Activated CD8-positive, alpha-beta memory T cell treated with anti-CD3 and anti-CD28 coated beads for 4 hours (primary cell): ENCODE results near the gene PRSS22.
A peak's percentile ranks its signal among the peaks of the same experiment; 100 is the strongest.

Source experiments
- DNase-seq, 2 donors: peaks; one replicate each; pipeline ENCODE4 v3.0.0-alpha.2; 2020; ENCODE audit warnings: low read depth in 2 of 2

Gene PRSS22

DNA sequence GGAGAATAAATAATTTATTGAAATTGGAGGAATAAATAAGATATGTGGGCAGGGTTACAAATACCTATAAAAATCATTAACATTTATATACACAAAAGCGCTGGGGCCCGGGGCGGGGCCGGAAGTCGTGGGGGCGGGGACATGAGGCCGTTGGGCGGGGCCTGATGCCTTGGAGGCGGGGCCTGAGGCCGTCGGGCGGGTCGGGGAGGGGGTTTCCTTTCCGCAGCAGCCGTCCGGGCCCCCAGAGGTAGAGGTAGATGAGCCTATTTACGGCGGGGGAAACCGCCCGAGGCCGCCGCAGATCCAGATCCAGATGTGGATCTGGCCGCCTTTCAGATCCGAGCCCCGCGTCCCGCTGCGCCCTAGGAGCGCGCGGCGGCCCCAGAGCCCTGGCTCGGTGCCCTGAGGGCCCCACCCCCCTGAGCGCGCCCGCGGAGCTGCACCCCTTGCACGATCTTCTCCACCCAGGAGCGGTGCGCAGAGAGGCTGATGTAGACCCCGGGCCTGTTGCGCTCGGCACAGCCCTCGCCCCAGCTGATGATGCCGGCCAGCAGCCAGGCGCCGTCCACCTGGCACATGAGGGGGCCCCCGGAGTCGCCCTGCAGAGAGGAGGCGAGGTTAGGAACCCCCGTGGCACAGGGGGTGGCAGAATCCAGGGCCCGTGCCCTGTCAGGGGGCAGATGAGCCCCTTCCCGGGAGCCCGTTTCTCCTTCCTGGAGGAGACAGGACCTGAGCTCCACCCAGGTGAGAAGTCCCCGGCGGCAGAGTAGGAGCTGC is 5.1 kb downstream of the PRSS22 start:
- no peak for DNase-seq

DNA sequence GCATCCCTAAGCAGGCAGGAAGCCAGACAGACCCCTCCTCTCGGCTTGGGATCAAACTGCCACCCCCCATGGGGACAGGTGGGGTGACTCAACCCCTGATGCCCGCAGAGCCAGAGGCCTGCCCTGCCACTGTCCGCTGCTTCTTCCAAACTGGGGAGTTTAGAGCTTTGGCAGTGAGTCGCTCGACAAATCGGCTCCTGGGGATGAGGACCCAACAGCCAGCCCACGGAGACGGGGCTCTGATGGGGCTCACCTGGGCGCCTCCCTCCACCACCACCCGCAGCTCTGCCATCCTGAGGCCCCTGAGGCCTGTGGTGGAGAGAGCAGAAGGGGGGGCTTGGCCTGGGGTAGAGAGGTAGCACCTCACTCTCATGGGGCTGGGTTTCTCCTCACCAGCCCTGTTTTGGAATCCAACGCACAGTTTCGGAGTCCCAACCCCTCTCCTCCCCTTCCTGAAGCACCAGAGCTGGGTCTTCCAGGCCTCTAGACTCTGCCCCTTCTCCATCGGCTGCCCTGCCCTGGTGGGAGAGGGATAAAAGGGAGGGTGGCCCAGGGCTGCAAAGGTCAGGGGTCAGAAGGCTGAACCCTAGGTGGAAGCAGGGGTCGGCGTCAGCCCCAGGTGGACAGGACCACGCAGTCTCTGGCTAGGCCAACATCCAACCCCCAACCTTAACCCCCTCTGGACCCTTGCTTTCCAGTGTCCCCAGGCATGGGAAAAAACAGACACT is 5.8 kb downstream of the PRSS22 start:
- DNase-seq = no peak

DNA sequence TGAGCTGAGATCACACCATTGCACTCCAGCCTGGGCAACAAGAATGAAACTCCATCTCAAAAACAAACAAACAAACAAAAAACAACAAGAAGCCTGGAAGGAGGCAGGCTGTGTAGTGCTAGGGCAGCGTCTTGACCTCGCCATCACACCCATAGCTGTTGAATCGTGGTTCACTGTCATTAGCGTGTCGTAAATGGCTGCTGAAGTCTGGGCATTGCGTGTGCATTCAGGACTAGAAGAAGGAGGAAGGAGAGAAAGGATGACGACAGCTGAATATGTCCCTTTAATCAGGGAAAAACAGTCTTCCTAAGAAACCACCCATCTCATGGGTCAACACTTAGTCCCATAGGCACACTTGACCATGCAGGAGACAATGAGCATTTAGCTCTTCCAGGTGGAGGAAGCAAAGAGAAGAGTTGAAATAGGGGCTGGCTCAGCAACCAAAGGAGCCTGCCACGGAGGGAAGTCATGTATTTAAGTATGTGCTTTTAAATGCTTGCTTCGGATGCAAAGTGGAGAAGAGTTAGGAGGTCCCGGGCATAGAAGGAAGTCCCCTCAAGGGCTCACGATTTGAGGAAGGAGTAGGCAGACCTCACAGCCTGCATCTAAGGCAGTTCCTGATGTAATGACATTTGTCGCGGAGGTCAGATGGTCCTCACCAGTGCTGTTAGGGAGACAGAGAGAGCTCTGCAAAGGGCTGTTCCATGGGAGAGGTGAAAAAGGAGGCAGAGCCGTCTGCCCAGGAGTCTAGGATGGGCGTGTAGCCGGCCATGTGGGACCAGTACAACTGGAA is 8.8 kb downstream of the PRSS22 start:
- DNase-seq = no peak

DNA sequence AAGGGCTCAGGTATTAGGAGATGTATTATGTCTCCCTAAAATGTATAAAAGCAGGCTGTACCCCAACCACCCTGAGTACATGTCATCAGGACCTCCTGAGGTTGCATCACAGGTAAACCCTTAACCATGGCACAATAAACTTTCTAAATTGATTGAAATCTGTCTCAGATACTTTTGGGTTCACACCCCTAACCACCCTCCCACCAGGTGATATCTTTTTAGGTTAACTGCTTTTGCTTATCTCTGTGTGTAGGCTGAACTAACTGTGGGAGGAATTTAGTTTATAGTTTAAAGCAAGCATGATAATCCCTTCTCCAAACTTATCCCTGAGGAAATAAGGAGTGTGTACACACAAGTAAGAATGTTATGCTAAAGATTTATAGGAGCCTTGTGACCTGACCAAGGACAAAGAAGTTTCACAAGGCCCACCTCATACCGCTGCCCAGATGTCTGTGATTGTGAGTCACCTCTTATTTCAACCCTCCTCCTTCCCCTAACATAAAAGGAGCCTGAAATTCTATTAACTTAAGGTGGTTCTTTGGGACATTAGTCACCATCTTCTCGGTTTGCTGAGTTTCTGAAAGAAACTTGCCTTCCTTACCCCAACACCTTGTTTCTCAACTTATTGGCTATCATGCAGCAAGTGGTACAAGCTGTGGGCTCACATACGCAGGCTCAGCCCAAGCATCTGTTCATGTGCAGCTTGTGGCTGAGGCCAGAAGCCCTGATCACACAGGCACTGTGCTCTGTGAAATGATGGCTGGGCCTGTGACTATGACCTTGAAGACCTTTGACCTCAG is 11.3 kb downstream of the PRSS22 start:
- no peak for DNase-seq

DNA sequence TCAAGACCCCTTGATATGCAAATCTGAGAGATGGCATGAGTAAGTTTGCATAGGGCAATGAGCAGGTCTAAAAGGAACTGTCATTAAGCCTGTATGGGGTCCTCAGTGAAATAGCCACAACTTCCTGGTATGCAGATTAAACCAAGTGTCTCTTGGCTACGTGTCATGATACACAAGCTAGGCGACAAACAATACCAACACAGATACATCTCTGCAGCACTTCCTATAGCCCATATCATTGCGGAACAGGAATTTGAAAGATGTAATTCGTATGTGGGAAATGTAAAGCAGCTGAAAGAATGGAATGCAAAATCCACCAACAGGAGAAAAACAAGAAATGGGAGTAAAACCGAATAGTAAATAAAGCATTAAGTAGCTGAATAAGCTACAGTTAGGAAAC is 12.9 kb downstream of the PRSS22 start:
- no peak for DNase-seq

DNA sequence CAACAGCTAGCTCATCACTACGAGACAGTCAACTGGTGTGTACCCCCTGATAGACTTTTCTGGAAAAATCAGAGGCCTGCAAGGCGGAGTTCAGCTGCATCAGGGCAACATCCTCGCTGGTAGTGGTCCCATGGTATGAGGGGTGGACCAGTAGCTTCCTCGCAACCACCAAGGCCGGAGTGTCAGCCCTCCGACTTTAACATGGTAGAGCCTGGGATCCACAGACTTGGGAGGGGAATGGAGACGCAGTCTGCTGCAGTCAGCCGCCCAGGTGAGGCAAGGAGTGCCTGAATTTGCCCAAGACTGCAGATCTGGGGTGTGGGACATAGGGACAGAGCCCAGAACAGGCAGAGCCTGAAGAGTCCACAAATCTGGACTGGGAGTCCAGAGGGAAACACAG is 14.4 kb downstream of the PRSS22 start:
- no peak for DNase-seq

DNA sequence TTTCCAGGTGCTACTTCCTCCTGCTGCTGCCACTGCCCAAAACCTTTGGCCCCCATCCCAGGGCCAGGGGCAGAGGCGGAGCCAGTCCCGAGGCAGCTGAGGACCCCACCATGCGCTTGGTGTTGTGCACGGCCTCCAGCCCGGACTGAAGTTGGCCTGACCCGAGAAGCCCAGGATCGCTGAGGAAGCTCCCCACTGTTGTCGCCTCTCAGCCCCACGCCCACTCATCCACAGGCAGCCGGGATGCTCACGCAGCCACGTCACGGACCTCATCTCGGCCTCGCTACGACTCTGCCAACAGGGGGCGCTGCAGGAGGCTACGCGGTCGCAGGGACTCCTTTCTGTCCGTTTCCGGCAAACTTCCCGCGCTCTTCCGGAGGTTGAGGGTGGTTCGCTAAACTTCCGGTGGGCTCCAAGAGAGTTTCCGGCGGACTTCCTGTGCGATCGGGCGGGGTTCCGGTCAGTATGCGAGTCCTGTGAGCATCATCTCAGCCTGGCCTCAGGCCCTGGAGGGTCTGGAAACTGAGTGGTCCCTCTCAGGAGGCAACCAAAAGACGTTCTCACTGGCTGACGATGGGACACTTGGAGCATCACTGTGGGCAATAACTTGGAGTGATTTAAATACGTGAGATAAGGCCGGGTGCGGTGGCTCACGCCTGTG is 15.5 kb downstream of the PRSS22 start:
- peak; percentile 34 to 51 for DNase-seq

DNA sequence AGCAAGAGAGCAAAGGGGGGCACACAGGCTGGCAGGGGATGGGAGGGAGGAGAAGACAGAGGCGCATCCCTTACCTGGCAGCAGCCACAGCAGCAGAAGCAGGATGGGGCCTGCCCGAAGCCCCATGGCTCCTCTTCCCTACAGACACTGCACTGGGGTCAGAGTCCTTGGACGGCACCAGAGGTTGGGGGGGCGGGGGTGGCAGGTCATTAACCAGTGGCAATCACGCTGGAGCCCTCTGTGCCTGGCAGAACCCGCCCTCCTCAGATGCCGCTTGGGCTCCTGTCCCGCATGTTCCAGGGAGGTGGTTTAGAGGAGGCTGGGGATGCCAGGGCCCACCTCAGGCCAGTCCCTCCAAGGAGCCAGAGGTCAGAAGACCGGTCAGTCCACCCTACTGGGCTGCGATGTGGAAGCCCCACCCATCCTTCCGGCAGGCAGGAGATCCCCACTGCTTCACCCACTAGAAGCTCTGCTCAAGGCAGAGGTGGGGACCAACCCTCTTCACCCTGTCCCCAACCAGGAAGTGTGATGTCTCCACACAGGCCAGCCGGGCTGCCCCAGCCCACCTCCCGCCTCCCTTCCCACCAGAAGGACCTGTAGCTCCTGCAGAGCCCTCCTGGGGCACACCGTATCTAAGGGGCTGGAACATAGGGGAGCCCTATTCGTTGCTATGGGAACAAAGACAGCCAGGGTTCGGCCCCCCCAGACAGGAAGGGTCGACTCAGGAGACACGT is 16.2 kb downstream of the PRSS22 start:
- DNase-seq = no peak

DNA sequence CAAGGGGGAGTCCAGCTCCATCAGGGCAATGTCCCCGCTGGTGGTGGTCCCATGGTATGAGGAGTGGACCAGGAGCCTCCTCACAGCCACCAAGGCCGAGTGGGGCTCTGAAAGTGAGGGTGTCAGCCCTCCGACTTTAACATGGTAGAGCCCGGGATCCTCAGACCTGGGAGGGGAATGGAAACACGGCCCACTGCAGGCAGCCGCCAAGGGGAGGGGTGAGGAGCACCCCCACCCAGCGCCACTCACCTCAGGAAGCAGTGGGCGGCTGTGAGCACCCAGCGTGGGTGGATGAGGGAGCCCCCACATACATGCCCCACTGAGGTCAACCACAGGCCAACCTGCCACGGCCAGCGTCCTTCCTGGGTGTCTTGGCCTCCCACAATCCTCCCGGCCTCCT is 17.1 kb downstream of the PRSS22 start:
- DNase-seq = no peak

DNA sequence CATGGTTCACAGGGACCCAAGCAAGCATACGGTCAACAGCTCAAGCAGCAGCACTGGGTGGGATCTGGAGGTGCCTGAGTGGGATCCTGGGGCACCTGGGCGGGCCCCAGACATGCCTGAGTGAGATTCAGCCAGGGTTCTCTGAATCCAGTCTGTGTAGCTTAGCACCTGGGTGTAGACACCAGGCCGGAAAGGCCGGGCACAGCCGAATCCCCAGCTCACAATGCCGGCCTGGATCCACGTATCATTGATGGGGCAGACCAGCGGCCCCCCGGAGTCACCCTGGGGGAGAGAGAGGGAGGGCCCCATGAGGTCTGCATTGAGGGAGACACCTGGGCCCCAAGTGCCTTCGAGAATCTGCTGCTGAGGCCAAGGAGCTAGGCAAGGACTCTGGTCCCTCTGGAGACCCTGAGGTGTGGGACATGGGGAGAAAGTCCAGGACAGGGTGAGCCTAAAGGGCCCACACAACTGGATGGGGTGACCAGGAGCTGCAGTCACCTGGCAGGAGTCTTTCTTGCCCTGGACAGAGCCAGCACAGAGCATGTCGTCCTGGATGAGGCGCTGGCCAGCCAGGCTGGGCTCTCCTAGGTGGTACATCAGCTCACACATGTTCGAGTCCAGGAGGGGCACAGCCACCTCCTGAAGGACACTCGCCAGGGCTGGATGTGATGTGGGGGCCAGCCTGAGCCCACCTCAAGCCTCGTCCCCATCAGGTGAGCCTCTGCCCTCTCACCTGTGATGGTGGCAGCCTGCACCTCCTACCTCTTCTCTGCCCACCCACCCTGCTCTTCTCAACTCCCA is 18.1 kb downstream of the PRSS22 start:
- DNase-seq = no peak

DNA sequence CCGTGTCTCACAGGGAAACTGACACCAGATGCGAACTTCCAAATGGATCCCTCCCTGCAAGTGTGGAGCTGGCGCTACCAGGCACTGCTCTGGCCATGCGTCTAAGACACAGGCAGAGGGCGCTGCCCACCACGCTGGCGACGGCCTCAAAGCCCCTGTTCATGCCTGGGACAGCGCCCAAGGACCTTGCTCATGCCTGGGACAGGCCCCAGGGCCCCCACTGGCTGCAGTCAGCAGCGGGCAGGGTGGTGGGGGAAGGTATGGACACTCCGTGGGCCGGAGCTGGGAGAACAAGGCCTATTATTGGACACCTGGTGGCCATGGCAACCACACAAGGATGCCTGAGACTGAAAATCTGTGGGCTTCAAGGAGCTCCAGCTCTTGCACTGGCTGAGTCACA is 19.0 kb downstream of the PRSS22 start:
- DNase-seq = peak in 1 of 2 donors; percentile 24

DNA sequence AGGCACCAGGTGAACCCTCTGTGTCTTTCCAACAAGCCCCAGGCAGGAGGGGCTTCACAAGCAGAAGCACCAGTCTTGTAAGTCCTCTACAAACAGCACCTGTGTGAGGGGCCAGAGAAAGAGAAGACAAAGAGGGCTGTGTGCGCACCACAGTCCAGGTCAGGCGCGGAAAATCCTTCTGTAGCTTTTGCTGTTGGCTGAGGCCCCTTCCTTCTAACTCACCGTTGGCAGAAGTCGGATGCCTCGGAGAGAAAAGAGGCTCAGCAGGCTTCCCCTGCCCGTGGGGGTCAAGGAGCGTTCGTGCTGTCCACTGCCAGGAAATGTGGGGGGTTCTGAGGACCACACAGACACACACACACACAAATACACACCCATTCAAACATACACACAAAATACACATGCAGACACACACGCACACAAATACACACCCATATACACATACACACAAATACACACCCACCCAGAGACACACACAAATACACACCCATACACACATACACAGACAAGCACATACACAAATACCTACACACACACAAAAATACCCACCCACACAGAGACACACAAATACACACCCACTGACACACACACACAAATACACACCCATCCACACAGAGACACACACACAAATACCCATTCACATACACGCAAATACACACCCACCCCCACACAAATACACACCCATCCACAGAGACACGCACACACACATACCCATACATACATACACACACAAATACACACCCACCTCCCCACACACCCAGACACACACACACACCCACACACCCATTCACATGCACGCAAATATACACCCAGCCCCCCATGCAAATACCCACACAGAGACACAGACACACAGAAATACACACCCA is 21.1 kb downstream of the PRSS22 start:
- no peak for DNase-seq

DNA sequence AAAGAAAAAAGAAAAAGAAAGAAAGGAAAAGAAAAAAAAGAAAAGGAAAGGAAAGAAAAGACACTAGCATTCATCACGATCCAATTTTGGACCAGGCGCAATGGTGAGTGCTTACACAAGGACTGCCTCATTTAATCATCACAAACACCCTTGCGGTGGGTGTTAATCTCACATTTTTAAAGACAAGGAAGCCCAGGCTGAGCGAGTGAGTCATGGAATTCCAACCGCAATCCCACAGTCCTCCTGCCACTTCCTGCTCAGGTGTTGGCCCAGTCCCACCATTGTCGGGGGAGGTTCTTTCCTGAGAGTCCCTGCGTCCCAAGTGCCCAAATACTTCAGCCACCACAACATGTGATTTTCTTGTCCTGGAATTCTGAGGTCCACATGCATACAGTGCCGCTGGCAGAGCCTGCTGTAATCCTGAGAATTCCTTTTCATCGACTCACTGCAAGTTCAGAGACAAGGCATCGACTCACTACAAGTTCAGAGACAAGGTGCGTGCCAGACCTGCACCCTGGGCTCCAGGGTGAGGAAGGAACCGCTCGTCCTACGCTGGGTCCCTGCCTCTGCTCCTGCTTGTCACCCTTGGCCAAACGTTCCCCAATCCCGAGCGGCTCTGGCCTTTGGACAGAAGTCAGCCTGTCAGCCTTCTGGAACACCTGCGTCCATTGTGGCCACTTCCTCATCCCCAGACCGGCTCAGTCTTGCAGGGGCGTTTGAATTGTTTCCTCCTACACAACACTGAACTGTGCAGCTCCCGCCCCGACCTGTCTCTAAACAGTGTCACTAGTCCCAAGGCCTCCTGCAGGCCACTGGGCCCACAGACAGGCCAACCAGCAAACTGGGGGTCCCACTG is 22.1 kb downstream of the PRSS22 start:
- DNase-seq = no peak

DNA sequence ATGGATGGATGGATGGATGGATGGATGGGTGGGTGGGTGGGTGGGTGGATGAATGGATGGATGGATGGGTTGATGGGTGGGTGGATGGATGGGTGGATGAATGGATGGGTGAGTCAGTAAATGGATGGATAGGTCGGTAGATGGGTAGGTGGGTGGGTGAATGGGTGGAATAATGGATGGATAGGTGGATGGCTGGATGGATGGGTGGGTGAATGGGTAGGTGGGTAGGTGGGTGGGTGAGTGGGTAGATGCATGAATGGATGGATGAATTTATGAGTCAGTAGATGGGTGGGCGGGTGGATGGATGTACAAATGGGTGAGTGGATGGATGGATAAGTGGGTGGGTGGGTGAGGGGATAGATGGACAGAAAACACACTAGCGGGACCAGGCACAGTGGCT is 23.0 kb downstream of the PRSS22 start:
- no peak for DNase-seq

DNA sequence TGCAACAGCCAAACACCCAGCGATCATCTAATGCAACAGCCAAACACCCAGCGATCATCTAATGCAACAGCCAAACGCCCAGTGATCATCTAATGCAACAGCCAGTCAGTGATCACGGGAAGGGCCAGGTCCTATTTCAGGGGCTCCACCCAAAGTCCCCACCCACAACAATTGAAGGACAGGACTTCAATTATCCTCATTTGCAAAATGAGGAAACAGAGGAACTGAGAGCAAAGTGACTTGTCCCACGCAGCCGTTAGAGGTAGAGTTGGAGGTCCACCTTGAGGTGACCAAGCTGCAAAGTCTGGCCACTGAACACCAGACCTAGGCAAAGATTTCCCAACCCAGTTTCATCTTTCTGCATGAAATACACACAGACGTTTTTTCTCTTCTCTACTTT is 24.2 kb downstream of the PRSS22 start:
- DNase-seq = no peak

DNA sequence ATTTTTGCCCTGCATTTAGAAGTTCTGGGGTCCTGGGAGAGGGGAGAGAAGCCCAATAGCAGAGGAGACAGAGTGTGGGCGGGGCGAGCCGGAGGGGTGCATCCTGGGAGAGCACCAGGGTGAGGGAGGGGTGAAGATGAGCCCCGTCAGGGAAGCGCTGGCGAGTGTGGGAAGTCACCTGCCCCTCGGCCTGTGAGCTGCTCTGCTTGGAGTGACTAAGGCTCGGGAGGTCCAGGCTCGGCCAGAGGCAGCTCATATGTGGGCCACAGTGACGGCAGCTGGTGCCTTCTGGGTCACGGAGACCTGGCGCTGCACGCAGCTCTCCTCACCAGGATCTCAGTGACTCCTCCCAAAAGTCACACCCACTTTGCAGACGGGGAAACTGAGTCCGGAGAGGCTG is 26.8 kb downstream of the PRSS22 start:
- no peak for DNase-seq

DNA sequence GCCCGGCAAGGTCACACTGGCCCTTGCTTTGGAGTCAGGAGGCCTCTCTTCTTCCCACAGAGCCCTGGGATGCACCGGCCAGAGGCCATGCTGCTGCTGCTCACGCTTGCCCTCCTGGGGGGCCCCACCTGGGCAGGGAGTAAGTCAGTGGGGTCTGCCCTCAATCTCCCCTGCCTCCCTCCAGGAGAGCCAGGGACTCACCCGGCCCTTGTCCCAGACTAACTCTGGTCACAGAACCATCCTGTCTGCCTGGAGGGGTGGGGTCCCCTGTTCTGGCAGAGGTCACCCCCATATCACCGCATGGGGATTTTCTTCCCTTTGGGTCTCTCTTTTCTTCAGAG is 27.6 kb downstream of the PRSS22 start:
- no peak for DNase-seq
